ENCODE data around the gene ACP6. TPM values are rescaled to one million over a fixed set of nuclear protein-coding genes. Genes with fewer than 3 reads are reported as not detected.

Gene ACP6
- total and polyA plus RNA-seq, 10 of the 15 experiments (the other 5 are each of a cell fraction or from before 2014, with no cell fraction given): 3.1 to 19.7 (median 9.4) TPM

DNA sequence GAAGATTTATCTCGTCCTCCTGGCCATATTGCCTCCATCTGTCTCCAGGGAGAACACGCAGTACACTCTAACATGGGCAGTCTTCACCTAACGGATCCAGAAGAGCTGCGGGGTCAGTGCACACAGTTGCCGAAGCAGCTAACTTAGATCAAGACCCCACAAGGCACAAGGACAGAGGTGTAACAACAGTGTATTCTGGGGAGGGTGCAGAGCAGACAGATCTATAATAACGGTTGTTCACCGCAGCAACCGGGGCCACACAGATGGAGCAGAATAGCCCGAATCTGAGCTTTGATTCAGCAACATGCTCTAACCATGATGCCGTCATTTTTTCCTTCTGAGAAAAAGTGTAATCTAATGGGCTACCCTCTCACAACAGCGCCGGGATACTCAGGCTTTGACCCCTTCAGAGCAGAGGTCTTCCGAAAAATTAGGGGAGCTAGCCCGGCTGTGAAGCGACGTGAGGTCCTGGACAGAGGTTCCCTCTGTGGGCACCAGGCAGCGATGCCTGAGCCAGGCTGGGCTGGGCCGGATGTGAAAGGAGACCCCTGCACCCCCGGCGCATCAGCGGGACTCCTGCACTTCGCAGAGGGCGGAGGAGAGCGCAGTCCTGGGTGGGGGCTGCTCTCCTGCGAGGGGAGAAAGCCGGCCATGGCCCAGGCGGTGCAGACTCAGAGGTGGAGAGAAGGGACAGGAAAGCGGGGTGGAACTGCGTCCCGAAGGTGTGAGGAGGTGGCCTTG is 71.5 kb downstream of the ACP6 start:
- H3K4me3 ChIP-seq: peak overlapping the region; percentile 79
- no TSS peak for BruUV-seq (replicated peaks)
- ATAC-seq: peak; percentile 31
- 0 out of 2 replicates have a peak, but pooled peaks have one; percentile 24 for TF ChIP-seq ATF7 (IDR thresholded peaks at IDR 0.05; ENCODE audit: low read depth)
- no peak for TF ChIP-seq KLF5 (IDR thresholded peaks at IDR 0.05; ENCODE audit: partially characterized antibody)
- TF ChIP-seq IKZF1 (conservative IDR thresholded peaks at IDR 0.05): peak; percentile 29; the same call in 1 of the 2 replicates
- WGBS (ENCODE audit: insufficient coverage, insufficient replicate concordance, low lambda C conversion rate, missing lambda C conversion rate): 8% methylated on average over 30 of the region's 30 CpGs
- ChIA-PET POLR2A (interaction anchor here (0.6 to 1.5 kb wide), 3 partner anchors 12 to 289 kb away, joined by 3 to 6 read pairs (median 3); a partner anchor contains a TSS), CTCF (interaction anchor here (0.6 to 2.4 kb wide), 10 partner anchors 8 to 72 kb away, joined by 3 to 6 read pairs (median 4); a partner anchor contains a TSS), SMC1A (ENCODE audit: uncharacterized antibody, unreplicated experiment) (interaction anchor here (0.7 to 1.4 kb wide), 4 partner anchors 13 to 69 kb away, joined by 3 read pairs; no protein-coding TSS in a partner anchor), RAD21 (ENCODE audit: unreplicated experiment) (interaction anchor here (1.3 kb wide), 1 partner anchor 103 kb away, joined by 3 read pairs; no protein-coding TSS in a partner anchor)
- H3K36me3 ChIP-seq (ENCODE audit: control insufficient read depth in 2 of 2, insufficient read depth in 2 of 2, low read length in 1 of 2): no peaks in the 10 kb centered on the region
- peak overlapping the region; percentile 88 for H2AFZ ChIP-seq (ENCODE audit: control insufficient read depth, low read depth, low read length)
- H3K9me3 ChIP-seq (replicated peaks; ENCODE audit: control insufficient read depth, insufficient read depth, low read length): no peaks in the 10 kb centered on the region
- H3K27me3 ChIP-seq (replicated peaks in 1 of 2; ENCODE audit: control insufficient read depth in 2 of 2, insufficient read depth in 2 of 2, low read length in 1 of 2): peaks cover 0 to 6% of the 10 kb centered on the region in 2 experiments; a peak in 2 of 4 replicates
- in situ Hi-C loops (cut with MboI): no loop called here
- H3K27ac ChIP-seq (ENCODE audit: control insufficient read depth, insufficient read depth): no peak overlapping the region
- peaks cover 12% of the 10 kb centered on the region for H3K4me1 ChIP-seq (ENCODE audit: control insufficient read depth, insufficient read depth, low read length)
- intact Hi-C loops (cut with micrococcal nuclease; ENCODE audit: unreplicated experiment): no loop called here
- peak overlapping the region; percentile 57 for H3K9ac ChIP-seq (ENCODE audit: control insufficient read depth, insufficient read depth, low read length)
- peaks cover 10% of the 10 kb centered on the region for H3K79me2 ChIP-seq (ENCODE audit: control insufficient read depth, insufficient read depth, low read length)
- no peak for FAIRE-seq
- DNase-seq (ENCODE audit: low read depth, low spot score): no peak
- H4K20me1 ChIP-seq (ENCODE audit: control insufficient read depth, insufficient read depth): no peaks in the 10 kb centered on the region
- peak overlapping the region; percentile 96 for H3K4me2 ChIP-seq (ENCODE audit: control insufficient read depth, insufficient read depth)

GRCh38 chr1:147597010-147597409 is 73.3 kb downstream of the ACP6 start:
- H4K20me1 ChIP-seq (ENCODE audit: control insufficient read depth, insufficient read depth): no peaks in the 10 kb centered on the region
- H3K4me3 ChIP-seq: no peak overlapping the region
- BruUV-seq (replicated peaks): no TSS peak
- CTCF ChIA-PET: interaction anchor here (1.1 to 1.7 kb wide), 5 partner anchors 29 to 296 kb away, joined by 3 to 6 read pairs (median 3); partner anchors contain the start of gene ACP6
- no peak for DNase-seq (ENCODE audit: low read depth, low spot score)
- SMC1A ChIA-PET (ENCODE audit: uncharacterized antibody, unreplicated experiment): interaction anchor here (1.0 to 1.6 kb wide), 3 partner anchors 13 to 105 kb away, joined by 3 to 4 read pairs (median 3); no protein-coding TSS in a partner anchor
- peaks cover 0 to 8% of the 10 kb centered on the region in 2 experiments; a peak in 2 of 4 replicates for H3K27me3 ChIP-seq (replicated peaks in 1 of 2; ENCODE audit: control insufficient read depth in 2 of 2, insufficient read depth in 2 of 2, low read length in 1 of 2)
- no peak overlapping the region for H3K4me2 ChIP-seq (ENCODE audit: control insufficient read depth, insufficient read depth)
- no peak for ATAC-seq
- no peak overlapping the region for H3K27ac ChIP-seq (ENCODE audit: control insufficient read depth, insufficient read depth)
- in situ Hi-C loops (cut with MboI): no loop called here
- intact Hi-C loops (cut with micrococcal nuclease; ENCODE audit: unreplicated experiment): no loop called here
- POLR2A ChIA-PET: no interaction called here
- RAD21 ChIA-PET (ENCODE audit: unreplicated experiment): no interaction called here
- WGBS (ENCODE audit: insufficient coverage, insufficient replicate concordance, low lambda C conversion rate, missing lambda C conversion rate): 30% methylated on average over 1 of the region's 1 CpG
- peaks cover 3% of the 10 kb centered on the region; the same call in 1 of the 2 replicates for H3K4me1 ChIP-seq (ENCODE audit: control insufficient read depth, insufficient read depth, low read length)
- FAIRE-seq: no peak
- H3K79me2 ChIP-seq (ENCODE audit: control insufficient read depth, insufficient read depth, low read length): peaks cover 7% of the 10 kb centered on the region
- no peak overlapping the region for H2AFZ ChIP-seq (ENCODE audit: control insufficient read depth, low read depth, low read length)
- H3K9me3 ChIP-seq (replicated peaks; ENCODE audit: control insufficient read depth, insufficient read depth, low read length): no peaks in the 10 kb centered on the region
- H3K36me3 ChIP-seq (ENCODE audit: control insufficient read depth in 2 of 2, insufficient read depth in 2 of 2, low read length in 1 of 2): no peaks in the 10 kb centered on the region
- no peak overlapping the region for H3K9ac ChIP-seq (ENCODE audit: control insufficient read depth, insufficient read depth, low read length)
- TF ChIP-seq ZSCAN29 (IDR thresholded peaks at IDR 0.05) (no peak), RBBP5 (conservative IDR thresholded peaks at IDR 0.05) (no peak), CEBPB (IDR thresholded peaks at IDR 0.05; ENCODE audit: borderline replicate concordance in 1 of 2, low read depth in 2 of 2, low read length in 2 of 2) (no peak), ZNF274 (IDR thresholded peaks at IDR 0.05; ENCODE audit: insufficient read depth, insufficient read length) (no peak), NBN (IDR thresholded peaks at IDR 0.05) (no peak), CREM (IDR thresholded peaks at IDR 0.05; ENCODE audit: low read depth) (no peak), POLR2AphosphoS5 (IDR thresholded peaks at IDR 0.05; ENCODE audit: low read length) (no peak)
- TF ChIP-seq, protein P1, sequence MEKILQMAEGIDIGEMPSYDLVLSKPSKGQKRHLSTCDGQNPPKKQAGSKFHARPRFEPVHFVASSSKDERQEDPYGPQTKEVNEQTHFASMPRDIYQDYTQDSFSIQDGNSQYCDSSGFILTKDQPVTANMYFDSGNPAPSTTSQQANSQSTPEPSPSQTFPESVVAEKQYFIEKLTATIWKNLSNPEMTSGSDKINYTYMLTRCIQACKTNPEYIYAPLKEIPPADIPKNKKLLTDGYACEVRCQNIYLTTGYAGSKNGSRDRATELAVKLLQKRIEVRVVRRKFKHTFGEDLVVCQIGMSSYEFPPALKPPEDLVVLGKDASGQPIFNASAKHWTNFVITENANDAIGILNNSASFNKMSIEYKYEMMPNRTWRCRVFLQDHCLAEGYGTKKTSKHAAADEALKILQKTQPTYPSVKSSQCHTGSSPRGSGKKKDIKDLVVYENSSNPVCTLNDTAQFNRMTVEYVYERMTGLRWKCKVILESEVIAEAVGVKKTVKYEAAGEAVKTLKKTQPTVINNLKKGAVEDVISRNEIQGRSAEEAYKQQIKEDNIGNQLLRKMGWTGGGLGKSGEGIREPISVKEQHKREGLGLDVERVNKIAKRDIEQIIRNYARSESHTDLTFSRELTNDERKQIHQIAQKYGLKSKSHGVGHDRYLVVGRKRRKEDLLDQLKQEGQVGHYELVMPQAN (conservative IDR thresholded peaks at IDR 0.05): no peak
- TF ChIP-seq, protein P2, sequence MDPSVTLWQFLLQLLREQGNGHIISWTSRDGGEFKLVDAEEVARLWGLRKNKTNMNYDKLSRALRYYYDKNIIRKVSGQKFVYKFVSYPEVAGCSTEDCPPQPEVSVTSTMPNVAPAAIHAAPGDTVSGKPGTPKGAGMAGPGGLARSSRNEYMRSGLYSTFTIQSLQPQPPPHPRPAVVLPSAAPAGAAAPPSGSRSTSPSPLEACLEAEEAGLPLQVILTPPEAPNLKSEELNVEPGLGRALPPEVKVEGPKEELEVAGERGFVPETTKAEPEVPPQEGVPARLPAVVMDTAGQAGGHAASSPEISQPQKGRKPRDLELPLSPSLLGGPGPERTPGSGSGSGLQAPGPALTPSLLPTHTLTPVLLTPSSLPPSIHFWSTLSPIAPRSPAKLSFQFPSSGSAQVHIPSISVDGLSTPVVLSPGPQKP (IDR thresholded peaks at IDR 0.05; ENCODE audit: low read depth, low read length): no peak
- TF ChIP-seq, protein P3, sequence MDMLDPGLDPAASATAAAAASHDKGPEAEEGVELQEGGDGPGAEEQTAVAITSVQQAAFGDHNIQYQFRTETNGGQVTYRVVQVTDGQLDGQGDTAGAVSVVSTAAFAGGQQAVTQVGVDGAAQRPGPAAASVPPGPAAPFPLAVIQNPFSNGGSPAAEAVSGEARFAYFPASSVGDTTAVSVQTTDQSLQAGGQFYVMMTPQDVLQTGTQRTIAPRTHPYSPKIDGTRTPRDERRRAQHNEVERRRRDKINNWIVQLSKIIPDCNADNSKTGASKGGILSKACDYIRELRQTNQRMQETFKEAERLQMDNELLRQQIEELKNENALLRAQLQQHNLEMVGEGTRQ (IDR thresholded peaks at IDR 0.05; ENCODE audit: borderline replicate concordance, low read depth, low read length): no peak
